SHP77 treated with DMSO at 0.1 percent for 48 hours (cell line): ENCODE results near the gene HLX.

Experiments used
- DNase-seq: peaks from one replicate; lab custom pipeline; 2025; lab: John Stamatoyannopoulos, UW

Gene HLX

GRCh38 chr1:220896092-220896491, 16.8 kb downstream of the HLX start:
- DNase-seq = no peak

- DNase-seq = no peak
Observed at GRCh38 chr1:220900842-220901241, 21.6 kb downstream of the HLX start.

GRCh38 chr1:220901881-220902280, 22.6 kb downstream of the HLX start:
- DNase-seq = no peak

- DNase-seq = no peak
Observed at GRCh38 chr1:220902916-220903315, 23.7 kb downstream of the HLX start.

- no peak for DNase-seq
Observed at GRCh38 chr1:220904876-220905275, 25.6 kb downstream of the HLX start.

GRCh38 chr1:220905650-220906560, 26.7 kb downstream of the HLX start:
- no peak for DNase-seq

GRCh38 chr1:220906561-220907334, 27.5 kb downstream of the HLX start:
- DNase-seq = no peak

GRCh38 chr1:220908757-220909156, 29.5 kb downstream of the HLX start:
- DNase-seq = no peak

- no peak for DNase-seq
Observed at GRCh38 chr1:220910021-220910420, 30.8 kb downstream of the HLX start.

GRCh38 chr1:220914283-220915116, 35.3 kb downstream of the HLX start:
- no peak for DNase-seq

- no peak for DNase-seq
Observed at GRCh38 chr1:220915117-220915440, 35.8 kb downstream of the HLX start.

GRCh38 chr1:220915954-220916353, 36.7 kb downstream of the HLX start:
- no peak for DNase-seq

GRCh38 chr1:220917101-220917500, 37.9 kb downstream of the HLX start:
- no peak for DNase-seq

GRCh38 chr1:220917535-220918209, 38.4 kb downstream of the HLX start:
- no peak for DNase-seq

GRCh38 chr1:220918285-220918951, 39.2 kb downstream of the HLX start:
- peak; percentile 87 for DNase-seq

- DNase-seq = no peak
Observed at GRCh38 chr1:220920967-220921366, 41.7 kb downstream of the HLX start.

GRCh38 chr1:220921498-220921897, 42.3 kb downstream of the HLX start:
- DNase-seq = no peak

GRCh38 chr1:220921971-220922635, 42.9 kb downstream of the HLX start:
- no peak for DNase-seq

- DNase-seq = peak; percentile 50
Observed at GRCh38 chr1:220922951-220923350, 43.7 kb downstream of the HLX start.

GRCh38 chr1:220924331-220924970, 45.2 kb downstream of the HLX start:
- no peak for DNase-seq
